ENCODE results near the gene RGS10.
"Not testable (repeated sequence)": the region's sequence is repeated elsewhere in the genome, so short reads cannot be mapped to it uniquely, and the experiment has no call there.

Gene RGS10

DNA sequence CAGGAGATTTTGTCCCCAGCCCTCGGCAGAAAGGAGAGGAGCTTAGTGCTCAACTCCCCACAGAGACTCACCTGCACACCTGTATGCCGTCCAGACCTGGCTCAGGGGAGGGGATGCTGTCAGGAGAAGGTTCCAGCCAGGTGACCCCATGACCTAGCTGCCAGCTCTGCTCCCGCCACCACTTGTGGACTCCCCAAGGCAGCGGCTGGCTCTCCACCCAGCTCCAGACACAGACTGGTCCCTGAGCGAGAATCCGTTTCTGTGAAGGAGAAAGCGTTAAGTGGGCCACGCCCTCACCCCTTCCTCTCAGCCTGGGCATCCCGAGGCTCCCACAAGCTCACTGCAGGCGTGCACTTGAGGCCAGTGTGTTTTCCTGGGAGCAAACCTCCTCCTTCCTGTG, 76.4 kb downstream of the RGS10 start:
- no peak for DNase-seq

GRCh38 chr10:119465085-119465484, 77.4 kb downstream of the RGS10 start:
- DNase-seq = no peak

- DNase-seq = not testable (repeated sequence)
Observed at GRCh38 chr10:119463195-119463594, 79.3 kb downstream of the RGS10 start.

GRCh38 chr10:119462773-119463172, 79.7 kb downstream of the RGS10 start:
- DNase-seq = no peak

DNA sequence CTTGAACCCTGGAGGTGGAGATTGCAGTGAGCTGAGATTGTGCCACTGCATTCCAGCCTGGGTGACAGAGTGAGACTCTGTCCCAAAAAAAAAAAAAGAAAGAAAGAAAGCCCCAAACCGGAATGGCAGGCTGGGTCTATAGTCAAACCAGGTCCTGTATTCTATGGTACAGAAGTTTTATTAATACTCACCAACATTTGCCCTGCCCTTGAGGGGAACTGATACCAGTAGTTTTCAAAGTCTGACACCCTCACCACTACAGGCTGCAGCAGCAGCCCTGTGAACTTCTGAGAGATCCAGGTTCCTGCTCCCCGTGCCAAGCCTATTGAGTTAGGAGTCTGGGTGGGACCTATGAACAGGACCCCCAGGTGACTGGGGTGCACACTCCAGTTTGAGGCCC, 80.6 kb downstream of the RGS10 start:
- no peak for DNase-seq

- peak; percentile 26 for DNase-seq
Observed at GRCh38 chr10:119461380-119461779, 81.1 kb downstream of the RGS10 start.

- no peak for DNase-seq
Observed at GRCh38 chr10:119460369-119461195, 81.9 kb downstream of the RGS10 start.

- no peak for DNase-seq
Observed at GRCh38 chr10:119459681-119460340, 82.7 kb downstream of the RGS10 start.

- DNase-seq = no peak
Observed at GRCh38 chr10:119457966-119458766, 84.4 kb downstream of the RGS10 start.

GRCh38 chr10:119456435-119456810, 86.1 kb downstream of the RGS10 start:
- DNase-seq = no peak

GRCh38 chr10:119455609-119456434, 86.7 kb downstream of the RGS10 start:
- no peak for DNase-seq

DNA sequence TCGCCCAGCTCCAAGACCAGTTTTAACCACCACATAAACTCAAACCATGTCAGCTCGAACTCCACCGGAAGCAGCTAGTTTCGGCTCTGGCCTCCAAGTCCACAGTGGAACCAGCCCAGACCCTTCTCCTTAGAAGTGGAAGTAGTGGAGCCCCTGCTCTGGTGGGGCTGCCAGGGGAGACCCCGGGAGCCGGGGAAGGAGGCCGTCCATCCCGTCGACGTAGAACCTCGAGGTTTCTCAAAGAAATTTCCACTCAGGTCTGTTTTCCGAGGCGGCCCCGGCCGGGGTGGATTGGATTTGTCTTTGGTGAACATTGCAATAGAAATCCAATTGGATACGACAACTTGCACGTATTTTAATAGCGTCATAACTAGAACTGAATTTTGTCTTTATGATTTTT, 87.5 kb downstream of the RGS10 start:
- no peak for DNase-seq

- DNase-seq = no peak
Observed at GRCh38 chr10:119454316-119454715, 88.2 kb downstream of the RGS10 start.

DNA sequence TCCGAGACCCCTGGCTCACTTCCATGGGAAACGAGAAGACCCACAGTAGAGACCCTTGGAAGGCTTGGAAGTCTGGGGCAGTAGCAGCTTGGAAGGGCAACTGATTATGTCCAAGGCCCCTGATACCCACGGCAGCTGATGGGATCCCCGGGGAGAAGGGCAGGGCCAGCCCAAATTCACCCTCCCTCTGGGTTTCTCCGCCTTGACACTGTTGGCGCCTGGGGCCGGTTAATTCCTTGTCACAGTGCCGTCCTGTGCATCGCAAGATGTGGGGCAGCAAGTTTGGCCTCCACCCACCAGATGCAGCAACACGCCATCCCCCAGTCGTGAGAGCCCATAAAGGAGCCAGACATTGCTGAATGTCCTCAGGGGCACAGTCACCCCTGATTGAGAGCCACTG, 89.2 kb downstream of the RGS10 start:
- no peak for DNase-seq

- DNase-seq = no peak
Observed at GRCh38 chr10:119452396-119452795, 90.1 kb downstream of the RGS10 start.

- no peak for DNase-seq
Observed at GRCh38 chr10:119451300-119451896, 91.1 kb downstream of the RGS10 start.

- DNase-seq = no peak
Observed at GRCh38 chr10:119450606-119451299, 91.8 kb downstream of the RGS10 start.

Data from activated CD4-positive, alpha-beta T cell treated with anti-CD3 and anti-CD28 coated beads for 48 hours (primary cell).